ENCODE results near the gene ZDHHC20.
A peak's percentile ranks its signal among the peaks of the same experiment; 100 is the strongest.

Gene ZDHHC20

GRCh38 chr13:21336609-21337349 is 122.3 kb downstream of the ZDHHC20 start:
- H3K4me3 ChIP-seq (ENCODE audit: low read length): no peak overlapping the region
- TF ChIP-seq ZNF274 (IDR thresholded peaks at IDR 0.05; ENCODE audit: low read depth, low read length): no peak

DNA sequence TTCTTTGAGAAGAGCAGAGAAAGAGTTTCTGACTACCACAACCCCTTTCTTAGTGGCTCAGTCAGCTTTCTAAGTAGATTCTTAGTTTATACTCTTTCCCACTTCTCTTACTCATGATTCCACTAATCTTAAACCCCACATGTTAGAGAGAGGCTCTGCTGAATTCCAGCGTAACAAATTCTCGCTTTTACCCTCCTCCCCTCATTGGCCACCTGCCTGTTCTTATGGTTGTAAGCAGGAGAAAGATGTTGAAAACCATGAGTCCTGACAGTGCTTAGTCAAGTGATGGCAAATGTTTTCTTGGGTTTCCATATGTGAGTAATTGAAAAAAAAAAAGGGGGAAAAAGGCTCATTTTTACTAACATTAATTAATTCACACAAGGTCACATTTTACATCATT is 125.9 kb downstream of the ZDHHC20 start:
- no peak for TF ChIP-seq ZNF274 (IDR thresholded peaks at IDR 0.05; ENCODE audit: low read depth, low read length)
- H3K4me3 ChIP-seq (ENCODE audit: low read length): no peak overlapping the region

DNA sequence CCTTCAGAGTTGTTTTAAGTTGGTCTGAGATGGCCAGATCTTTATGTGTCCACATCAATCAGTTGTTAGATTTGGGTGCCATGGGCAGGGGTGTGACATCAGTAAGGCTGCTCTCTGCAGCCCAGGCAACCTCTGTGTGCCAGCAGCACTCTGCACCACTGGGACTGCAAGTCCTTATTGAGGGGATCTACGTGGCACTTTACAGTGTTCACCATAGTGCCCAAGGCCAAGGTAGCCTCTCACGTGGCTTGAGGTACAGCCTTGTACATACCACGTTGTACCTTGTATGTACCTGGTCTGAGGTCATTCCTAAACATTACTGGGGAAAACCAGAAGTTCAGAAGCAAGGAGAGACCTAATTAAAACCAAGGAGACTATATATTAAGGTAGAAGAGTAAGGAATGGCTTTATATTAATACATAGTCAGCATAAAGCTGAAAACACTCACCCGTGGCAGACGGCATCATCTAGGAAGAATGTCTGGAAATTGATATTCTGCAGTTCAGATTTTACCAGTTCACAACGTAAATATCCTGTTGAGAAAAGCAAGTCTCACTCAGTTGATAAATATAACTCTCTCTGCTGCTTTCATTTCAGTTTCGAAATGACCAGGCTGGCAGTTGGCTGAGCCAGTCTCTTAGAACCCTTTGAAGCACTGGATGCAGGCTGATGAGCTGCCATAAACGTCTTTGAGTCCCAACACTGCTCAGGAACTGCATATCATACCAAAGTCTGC is 128.8 kb downstream of the ZDHHC20 start:
- H3K4me3 ChIP-seq (ENCODE audit: low read length): peak overlapping the region; percentile 57; the same call in 1 of the 2 replicates
- no peak for TF ChIP-seq ZNF274 (IDR thresholded peaks at IDR 0.05; ENCODE audit: low read depth, low read length)

DNA sequence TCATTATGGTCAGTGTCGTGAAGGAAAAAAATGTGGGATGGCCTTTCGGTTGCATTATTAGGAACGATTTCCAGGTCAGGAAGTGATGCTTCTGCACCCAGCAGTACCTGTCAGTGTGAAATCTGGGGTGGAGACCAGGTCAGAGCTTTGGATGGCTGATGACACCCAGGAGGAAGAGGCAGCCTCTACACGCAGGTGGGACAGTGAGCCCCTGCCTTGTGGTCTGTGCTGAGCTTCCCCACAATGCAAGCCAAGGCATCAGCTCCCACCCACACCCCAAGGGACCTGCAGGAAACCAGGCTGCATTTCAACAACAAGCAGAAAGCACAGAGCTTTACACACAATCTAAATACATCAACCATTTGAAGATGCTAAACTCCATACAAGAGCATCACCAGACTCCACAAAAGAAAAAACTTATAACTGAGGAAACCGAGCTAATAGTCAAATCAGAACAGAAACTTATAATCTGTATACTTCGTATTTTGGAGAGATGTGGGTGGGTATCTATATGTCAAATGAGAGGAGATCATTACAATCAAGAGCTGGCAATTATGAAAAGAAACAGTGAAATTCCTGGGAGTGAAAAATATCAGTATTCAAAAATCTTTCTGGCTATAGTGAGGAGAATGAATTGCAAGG is 130.1 kb downstream of the ZDHHC20 start:
- H3K4me3 ChIP-seq (ENCODE audit: low read length): peak overlapping the region; percentile 19; the same call in 1 of the 2 replicates
- TF ChIP-seq ZNF274 (IDR thresholded peaks at IDR 0.05; ENCODE audit: low read depth, low read length): no peak

- H3K4me3 ChIP-seq (ENCODE audit: low read length): no peak overlapping the region
- no peak for TF ChIP-seq ZNF274 (IDR thresholded peaks at IDR 0.05; ENCODE audit: low read depth, low read length)
Observed at GRCh38 chr13:21328201-21328600, 130.9 kb downstream of the ZDHHC20 start.

DNA sequence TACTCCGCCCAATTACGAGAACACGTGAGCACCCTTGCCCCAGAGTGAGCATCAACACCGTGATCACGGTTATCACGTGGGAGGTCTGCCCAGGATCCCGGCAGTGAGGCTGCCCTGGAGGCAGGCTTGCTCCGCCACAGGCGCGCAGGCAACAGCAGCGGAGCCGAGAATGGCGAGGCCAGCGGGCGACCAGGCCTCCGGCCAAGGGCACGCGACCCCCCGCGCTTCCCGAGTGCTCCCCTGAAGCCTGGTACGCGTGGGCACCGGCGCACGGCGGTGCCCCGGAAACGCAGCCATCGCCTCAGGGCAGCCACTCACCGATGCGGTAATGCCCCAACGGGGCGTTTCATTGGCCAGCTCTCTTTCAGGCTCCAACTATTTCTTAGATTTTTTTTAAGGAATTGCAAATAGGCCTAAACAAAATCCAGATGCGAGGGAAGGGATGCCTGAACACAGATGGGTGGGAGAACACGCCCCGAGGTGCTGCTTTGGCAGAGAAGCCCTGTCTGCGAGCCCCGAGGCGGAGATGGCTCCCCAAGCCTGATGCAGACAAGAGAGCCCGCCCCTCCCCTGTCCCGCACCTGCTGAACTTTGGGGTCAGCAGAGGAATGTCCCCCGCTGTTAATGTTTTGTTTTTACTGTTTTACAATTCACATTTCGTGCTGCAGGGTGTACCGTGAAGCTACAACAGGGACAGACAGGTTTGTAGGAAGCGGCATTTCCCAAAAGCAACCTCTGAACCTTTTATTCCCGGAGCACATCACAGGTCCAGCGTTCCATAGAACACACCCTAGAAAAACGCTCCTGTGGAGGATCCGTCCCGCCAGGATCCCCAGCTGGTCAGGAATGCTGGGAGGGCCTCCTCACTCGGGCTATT is 132.7 kb downstream of the ZDHHC20 start:
- no peak overlapping the region for H3K4me3 ChIP-seq (ENCODE audit: low read length)
- no peak for TF ChIP-seq ZNF274 (IDR thresholded peaks at IDR 0.05; ENCODE audit: low read depth, low read length)

DNA sequence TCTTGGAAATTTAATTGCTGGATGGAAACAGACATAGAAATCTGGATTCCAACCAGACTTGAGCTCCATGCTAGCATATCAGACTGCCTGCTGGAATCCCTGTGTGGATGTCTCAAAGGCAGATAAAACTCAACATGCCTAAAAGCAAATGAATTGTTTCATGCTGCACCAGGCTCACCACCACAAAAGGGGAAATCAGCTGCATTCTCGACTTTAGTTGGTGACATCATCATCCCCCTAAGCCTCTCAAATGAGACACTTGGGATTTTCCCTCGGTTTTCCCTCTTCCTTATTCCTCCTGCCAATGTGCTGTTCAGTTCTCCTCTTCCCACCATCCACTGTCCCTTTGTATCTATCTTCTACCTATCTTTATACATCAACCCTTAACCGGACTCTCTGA is 134.3 kb downstream of the ZDHHC20 start:
- no peak for TF ChIP-seq ZNF274 (IDR thresholded peaks at IDR 0.05; ENCODE audit: low read depth, low read length)

DNA sequence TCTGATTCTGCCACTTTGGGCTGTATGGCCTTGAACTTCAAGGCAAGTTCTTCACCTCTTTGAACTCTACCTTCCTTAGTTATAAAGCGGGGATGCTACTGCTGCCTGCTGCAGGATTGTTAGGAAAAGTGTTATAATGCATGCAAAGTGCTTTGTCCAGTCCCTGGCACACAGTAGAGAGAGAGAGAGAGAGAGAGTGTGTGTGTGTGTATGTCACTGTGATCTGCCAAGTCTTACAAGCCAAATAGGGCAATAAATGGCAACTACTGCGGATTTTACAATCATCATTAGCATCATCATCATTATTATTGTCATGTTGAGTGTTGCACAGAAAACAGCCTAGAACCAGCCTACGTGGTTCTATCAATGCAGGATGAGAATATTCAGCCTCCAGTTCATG is 136.1 kb downstream of the ZDHHC20 start:
- TF ChIP-seq ZNF274 (IDR thresholded peaks at IDR 0.05; ENCODE audit: low read depth, low read length): no peak
- no peak overlapping the region for H3K4me3 ChIP-seq (ENCODE audit: low read length)

More for the DNA sequence above, 134.3 kb downstream of the ZDHHC20 start:
- H3K4me3 ChIP-seq (ENCODE audit: low read length): no peak overlapping the region

Data from GM08714 (cell line).